Fibroblast of mammary gland (primary cell): ENCODE measurements around the gene PDE1A.

Experiments
- DNase-seq: peaks from one replicate; pipeline ENCODE4 v3.0.0-alpha.2; 2010; ENCODE audit warnings: low read depth
- H3K4me3 ChIP-seq: 2 replicates; pipeline ENCODE4 v1.5.1; 2011; ENCODE audit warnings: low read depth, mild to moderate bottlenecking, low read length, moderate library complexity; ENCODE audit not compliant: control insufficient read depth
- CTCF ChIP-seq: conservative IDR thresholded peaks from 2 replicates; pipeline ENCODE4 v1.5.1; 2011; ENCODE audit warnings: low read depth, low read length, inconsistent platforms; ENCODE audit not compliant: control insufficient read depth, insufficient read depth

PDE1A gene

DNA sequence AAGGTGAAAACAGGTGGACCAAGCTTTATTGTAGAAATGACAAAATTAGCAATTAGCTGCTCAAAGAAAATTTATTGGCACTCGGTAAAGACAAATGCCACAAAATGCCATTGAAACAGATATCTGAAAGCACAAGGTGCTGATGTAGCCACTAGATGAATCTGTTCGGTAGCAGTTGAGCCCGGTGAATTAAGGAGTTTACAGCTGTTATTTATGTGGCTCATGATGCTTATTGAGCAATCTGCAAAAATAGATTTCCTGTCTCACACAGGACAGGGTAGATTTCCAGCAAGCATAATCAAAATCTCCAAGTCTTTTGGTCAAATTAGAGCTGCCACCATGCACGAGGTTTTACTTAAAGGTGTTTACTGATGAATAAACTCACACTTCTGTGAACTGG is 259.0 kb downstream of the PDE1A start:
- H3K4me3 ChIP-seq: no peak overlapping the region
- DNase-seq: peak; percentile 6
- TF ChIP-seq CTCF: no peak

- DNase-seq: no peak
- H3K4me3 ChIP-seq: no peak overlapping the region
- TF ChIP-seq CTCF: no peak
These were observed 260.0 kb downstream of the PDE1A start for GRCh38 chr2:182166841-182167240.

DNA sequence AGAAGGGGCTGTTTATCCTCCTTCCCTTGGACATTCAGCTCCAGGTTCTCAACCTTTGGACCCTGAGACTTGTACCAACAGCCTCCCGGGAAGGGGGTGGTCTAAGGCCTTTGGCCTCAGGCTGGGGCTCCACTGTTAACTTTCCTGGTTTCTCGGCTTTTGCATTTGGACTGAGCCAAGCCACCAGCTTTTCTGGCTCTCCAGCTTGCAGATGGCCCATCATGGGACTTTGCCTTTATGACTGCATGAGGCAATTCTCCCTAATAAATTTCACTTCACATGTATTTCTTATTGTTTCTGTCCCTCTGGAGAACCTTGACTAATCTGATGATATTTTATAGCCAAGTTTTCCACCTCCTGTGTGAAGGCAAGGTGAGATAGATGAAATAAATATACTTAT is 260.4 kb downstream of the PDE1A start:
- no peak for DNase-seq
- no peak overlapping the region for H3K4me3 ChIP-seq
- no peak for TF ChIP-seq CTCF

DNA sequence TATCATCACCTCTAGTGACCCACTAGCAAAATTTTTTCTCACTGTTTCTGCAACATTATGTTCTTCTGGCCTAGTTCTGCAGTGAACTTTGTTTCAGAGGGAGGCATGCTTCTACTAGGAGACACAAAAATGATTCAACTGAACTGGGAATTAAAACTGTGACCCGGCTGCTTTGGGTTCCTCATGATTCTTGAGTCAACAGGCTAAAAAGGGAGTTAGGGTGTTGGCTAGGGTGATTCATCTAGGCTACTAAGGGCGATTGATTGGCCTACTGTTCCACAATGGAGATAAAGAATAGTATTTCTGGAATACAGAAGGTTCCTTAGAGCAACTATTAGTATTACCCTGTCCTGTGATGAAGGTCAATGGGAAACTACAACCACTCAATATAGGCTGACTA is 261.6 kb downstream of the PDE1A start:
- DNase-seq: peak; percentile 34
- no peak overlapping the region for H3K4me3 ChIP-seq
- no peak for TF ChIP-seq CTCF

DNA sequence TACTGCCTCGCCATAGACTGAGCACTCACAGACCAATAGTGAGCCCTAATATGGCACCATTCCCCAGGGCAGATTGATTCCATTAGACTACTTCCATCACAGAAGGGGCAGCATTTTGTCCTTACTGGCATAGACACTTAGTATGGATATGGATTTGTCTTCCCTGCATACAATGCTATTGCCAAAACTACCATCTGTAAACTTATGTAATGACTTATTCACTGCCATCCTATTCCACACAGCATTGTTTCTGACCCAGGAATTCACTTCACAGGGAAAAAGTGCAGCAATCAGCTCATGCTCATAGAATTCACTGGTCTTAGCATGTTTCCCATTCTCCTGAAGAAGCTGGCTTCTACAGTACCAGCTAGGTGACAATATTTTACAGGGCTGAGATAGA is 262.1 kb downstream of the PDE1A start:
- no peak overlapping the region for H3K4me3 ChIP-seq
- no peak for DNase-seq
- TF ChIP-seq CTCF: no peak

GRCh38 chr2:182163878-182164277 is 263.0 kb downstream of the PDE1A start:
- H3K4me3 ChIP-seq: no peak overlapping the region
- no peak for DNase-seq
- TF ChIP-seq CTCF: no peak

DNA sequence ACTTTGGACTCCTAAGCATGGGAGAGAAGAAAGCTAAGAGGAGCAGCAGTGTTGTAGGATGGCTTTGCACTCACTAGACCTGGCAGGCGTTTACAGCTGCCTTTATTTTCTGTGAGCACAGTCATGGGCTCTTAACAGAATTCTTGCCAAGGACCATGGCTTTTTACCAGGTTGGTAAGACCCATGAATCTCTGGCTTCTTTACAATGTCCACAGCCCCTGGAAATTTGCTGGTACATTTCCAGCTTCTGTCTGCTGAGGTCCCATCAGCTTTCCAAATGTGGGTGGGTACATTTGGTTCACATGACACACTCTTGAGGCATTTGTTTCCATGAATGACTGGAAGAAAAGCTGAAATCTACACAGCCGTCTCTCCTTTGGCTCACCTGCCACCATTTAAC is 278.5 kb downstream of the PDE1A start:
- TF ChIP-seq CTCF: no peak
- no peak overlapping the region for H3K4me3 ChIP-seq
- no peak for DNase-seq
